Cerebellar nuclear complex (tissue), 1 donor: ENCODE measurements around the gene ENTPD8.

Experiments used
- DNase-seq, 2 experiments: peaks; one replicate each; lab custom pipeline; 2025; lab: John Stamatoyannopoulos, UW

ENTPD8 gene

GRCh38 chr9:137441289-137441934 lies at the start of gene ENTPD8:
Gene ENTPD8 (minus strand): TSS chr9:137441357. CDS start chr9:137438285, 3,072 bp downstream.
- no peak for DNase-seq

GRCh38 chr9:137490532-137491186 lies 49.5 kb upstream of the ENTPD8 start:
- DNase-seq: no peak

GRCh38 chr9:137488906-137489305 lies 47.7 kb upstream of the ENTPD8 start:
- no peak for DNase-seq

GRCh38 chr9:137488327-137488653 lies 47.1 kb upstream of the ENTPD8 start:
- peak; percentile 74 to 79 for DNase-seq

- no peak for DNase-seq
These were observed 46.5 kb upstream of the ENTPD8 start for GRCh38 chr9:137487454-137488326.

GRCh38 chr9:137486545-137487453 lies 45.6 kb upstream of the ENTPD8 start:
- DNase-seq: peak in 1 of 2 experiments; percentile 14

GRCh38 chr9:137486141-137486490 lies 45.0 kb upstream of the ENTPD8 start:
- no peak for DNase-seq

GRCh38 chr9:137485343-137486140 lies 44.4 kb upstream of the ENTPD8 start:
- no peak for DNase-seq

GRCh38 chr9:137484551-137485315 lies 43.6 kb upstream of the ENTPD8 start:
- DNase-seq: no peak

- no peak for DNase-seq
These were observed 41.1 kb upstream of the ENTPD8 start for GRCh38 chr9:137482094-137482781.

- DNase-seq: no peak
These were observed 39.8 kb upstream of the ENTPD8 start for GRCh38 chr9:137480686-137481683.

- no peak for DNase-seq
These were observed 38.9 kb upstream of the ENTPD8 start for GRCh38 chr9:137479892-137480685.

- DNase-seq: peak; percentile 68 to 87
These were observed 38.1 kb upstream of the ENTPD8 start for GRCh38 chr9:137478962-137479861.

GRCh38 chr9:137478613-137478961 lies 37.4 kb upstream of the ENTPD8 start:
- no peak for DNase-seq

- DNase-seq: no peak
These were observed 36.8 kb upstream of the ENTPD8 start for GRCh38 chr9:137477778-137478612.

- no peak for DNase-seq
These were observed 35.7 kb upstream of the ENTPD8 start for GRCh38 chr9:137476856-137477255.
